GM19193 (cell line): ENCODE results near the gene MAPKAPK3.

ENCODE experiments used
- POLR2A ChIP-seq: IDR thresholded peaks from 4 replicates; pipeline ENCODE4 v1.6.1; 2011; ENCODE audit not compliant: insufficient read depth, insufficient read length; ENCODE audit errors: extremely low read depth

Gene MAPKAPK3

GRCh38 chr3:50600841-50601591, 15.9 kb upstream of the MAPKAPK3 start:
- TF ChIP-seq POLR2A: peak; percentile 16

- TF ChIP-seq POLR2A: no peak
Measured at GRCh38 chr3:50602595-50603191, 14.3 kb upstream of the MAPKAPK3 start.

- TF ChIP-seq POLR2A: no peak
Measured at GRCh38 chr3:50603261-50604109, 13.5 kb upstream of the MAPKAPK3 start.

- TF ChIP-seq POLR2A: no peak
Measured at GRCh38 chr3:50604110-50604621, 12.8 kb upstream of the MAPKAPK3 start.

GRCh38 chr3:50604628-50605588, 12.0 kb upstream of the MAPKAPK3 start:
- no peak for TF ChIP-seq POLR2A

GRCh38 chr3:50605901-50606326, 11.0 kb upstream of the MAPKAPK3 start:
- TF ChIP-seq POLR2A: no peak

GRCh38 chr3:50606596-50606995, 10.4 kb upstream of the MAPKAPK3 start:
- no peak for TF ChIP-seq POLR2A

- no peak for TF ChIP-seq POLR2A
Measured at GRCh38 chr3:50607271-50608091, 9.5 kb upstream of the MAPKAPK3 start.

GRCh38 chr3:50608278-50608677, 8.7 kb upstream of the MAPKAPK3 start:
- no peak for TF ChIP-seq POLR2A

- TF ChIP-seq POLR2A: no peak
Measured at GRCh38 chr3:50609071-50609762, 7.7 kb upstream of the MAPKAPK3 start.

GRCh38 chr3:50609763-50610085, 7.2 kb upstream of the MAPKAPK3 start:
- no peak for TF ChIP-seq POLR2A

- no peak for TF ChIP-seq POLR2A
Measured at GRCh38 chr3:50610181-50610971, 6.6 kb upstream of the MAPKAPK3 start.
